ENCODE measurements around the gene ITGA1.

DNA sequence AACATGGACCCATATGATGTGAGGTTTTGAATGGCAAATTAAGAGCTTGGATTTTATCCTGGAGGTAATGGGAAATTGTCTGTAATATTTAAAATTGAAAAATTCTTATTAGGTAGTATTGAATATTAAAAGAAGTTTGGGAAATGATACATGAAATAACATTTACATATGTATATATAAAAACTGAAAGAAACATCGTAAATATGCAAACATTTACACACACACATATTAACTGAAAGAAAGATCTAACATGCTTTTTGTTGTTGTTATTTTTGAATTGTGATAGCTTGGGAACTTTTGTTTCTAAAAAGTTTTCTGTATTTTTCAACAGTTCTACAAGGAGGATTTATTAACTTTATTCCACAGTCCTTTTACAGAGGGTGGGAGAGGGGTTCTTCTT, 118.6 kb downstream of the ITGA1 start:
- no peak for TF ChIP-seq POLR2A (IDR thresholded peaks at IDR 0.05)
- TF ChIP-seq, protein P1, sequence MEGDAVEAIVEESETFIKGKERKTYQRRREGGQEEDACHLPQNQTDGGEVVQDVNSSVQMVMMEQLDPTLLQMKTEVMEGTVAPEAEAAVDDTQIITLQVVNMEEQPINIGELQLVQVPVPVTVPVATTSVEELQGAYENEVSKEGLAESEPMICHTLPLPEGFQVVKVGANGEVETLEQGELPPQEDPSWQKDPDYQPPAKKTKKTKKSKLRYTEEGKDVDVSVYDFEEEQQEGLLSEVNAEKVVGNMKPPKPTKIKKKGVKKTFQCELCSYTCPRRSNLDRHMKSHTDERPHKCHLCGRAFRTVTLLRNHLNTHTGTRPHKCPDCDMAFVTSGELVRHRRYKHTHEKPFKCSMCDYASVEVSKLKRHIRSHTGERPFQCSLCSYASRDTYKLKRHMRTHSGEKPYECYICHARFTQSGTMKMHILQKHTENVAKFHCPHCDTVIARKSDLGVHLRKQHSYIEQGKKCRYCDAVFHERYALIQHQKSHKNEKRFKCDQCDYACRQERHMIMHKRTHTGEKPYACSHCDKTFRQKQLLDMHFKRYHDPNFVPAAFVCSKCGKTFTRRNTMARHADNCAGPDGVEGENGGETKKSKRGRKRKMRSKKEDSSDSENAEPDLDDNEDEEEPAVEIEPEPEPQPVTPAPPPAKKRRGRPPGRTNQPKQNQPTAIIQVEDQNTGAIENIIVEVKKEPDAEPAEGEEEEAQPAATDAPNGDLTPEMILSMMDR (IDR thresholded peaks at IDR 0.05), result no peak
